Retina (tissue), 1 donor: Measurements from ENCODE around the gene PABPC1L.

Experiments
- DNase-seq: peaks from one replicate; pipeline ENCODE4 v3.0.0-alpha.2; 2016

Gene PABPC1L

GRCh38 chr20:44945261-44945660 lies 35.4 kb downstream of the PABPC1L start:
- no peak for DNase-seq

GRCh38 chr20:44946271-44946852 lies 36.5 kb downstream of the PABPC1L start:
- DNase-seq = no peak

GRCh38 chr20:44948107-44948506 lies 38.2 kb downstream of the PABPC1L start:
- DNase-seq = no peak

GRCh38 chr20:44948513-44948912 lies 38.7 kb downstream of the PABPC1L start:
- no peak for DNase-seq

GRCh38 chr20:44950368-44950767 lies 40.5 kb downstream of the PABPC1L start:
- DNase-seq = no peak

- DNase-seq = no peak
These were observed 42.9 kb downstream of the PABPC1L start for GRCh38 chr20:44952731-44953130.

- DNase-seq = no peak
These were observed 44.4 kb downstream of the PABPC1L start for GRCh38 chr20:44954211-44954610.

- DNase-seq = no peak
These were observed 45.4 kb downstream of the PABPC1L start for GRCh38 chr20:44955270-44955669.

GRCh38 chr20:44956410-44956809 lies 46.5 kb downstream of the PABPC1L start:
- DNase-seq = no peak

GRCh38 chr20:44958276-44958675 lies 48.4 kb downstream of the PABPC1L start:
- DNase-seq = no peak

GRCh38 chr20:44959082-44959637 lies 49.3 kb downstream of the PABPC1L start:
- DNase-seq = peak; percentile 15

- no peak for DNase-seq
These were observed 49.8 kb downstream of the PABPC1L start for GRCh38 chr20:44959638-44960102.

GRCh38 chr20:44960103-44960852 lies 50.4 kb downstream of the PABPC1L start, which contains the start of gene TOMM34:
Gene TOMM34 (minus strand): TSS chr20:44960397. CDS start chr20:44960333, 64 bp downstream.
- DNase-seq = peak; percentile 93

GRCh38 chr20:44961011-44961869 lies 51.4 kb downstream of the PABPC1L start:
- DNase-seq = no peak

- no peak for DNase-seq
These were observed 52.0 kb downstream of the PABPC1L start for GRCh38 chr20:44961870-44962267.

- DNase-seq = no peak
These were observed 52.6 kb downstream of the PABPC1L start for GRCh38 chr20:44962483-44962882.

- no peak for DNase-seq
These were observed 53.7 kb downstream of the PABPC1L start for GRCh38 chr20:44963325-44964215.

GRCh38 chr20:44965651-44966029 lies 55.8 kb downstream of the PABPC1L start:
- DNase-seq = no peak

GRCh38 chr20:44966030-44966961 lies 56.4 kb downstream of the PABPC1L start, which contains the start of gene STK4:
Gene STK4 (plus strand): TSS chr20:44966512. CDS start chr20:44966569, 57 bp downstream.
- DNase-seq = peak; percentile 97

- DNase-seq = no peak
These were observed 57.4 kb downstream of the PABPC1L start for GRCh38 chr20:44967207-44967807.
